Limb (tissue), 2 donors: ENCODE measurements around the gene CARD16.
A peak's percentile ranks its signal among the peaks of the same experiment; 100 is the strongest.
"Not testable (repeated sequence)": the region's sequence is repeated elsewhere in the genome, so short reads cannot be mapped to it uniquely, and the experiment has no call there.

Source experiments
- DNase-seq, 2 donors: peaks; one replicate each; pipeline ENCODE4 v3.0.0-alpha.2; 2016; ENCODE audit errors: extremely low spot score in 2 of 2

Gene CARD16

GRCh38 chr11:105049481-105049880 lies 4.3 kb upstream of the CARD16 start:
- DNase-seq, result peak in 1 of 2 donors; percentile 9

- DNase-seq, result no peak
Observed at GRCh38 chr11:105046898-105047579, 1.9 kb upstream of the CARD16 start.

GRCh38 chr11:105045676-105046296 lies 651 bp upstream of the CARD16 start:
- no peak for DNase-seq

GRCh38 chr11:105042178-105042577 lies 3.0 kb downstream of the CARD16 start:
- DNase-seq, result no peak

- DNase-seq, result no peak
Observed at GRCh38 chr11:105040703-105041102, 4.4 kb downstream of the CARD16 start.

- peak in 1 of 2 donors; percentile 30 for DNase-seq
Observed at GRCh38 chr11:105034813-105035620, 10.1 kb downstream of the CARD16 start, which contains the start of gene CASP1. Gene CASP1, minus strand, starts transcription at chr11:105035144. Its CDS starts 31 bp downstream, at chr11:105035113.

GRCh38 chr11:105034388-105034787 lies 10.7 kb downstream of the CARD16 start:
- not testable (repeated sequence) for DNase-seq

GRCh38 chr11:105033781-105034180 lies 11.4 kb downstream of the CARD16 start:
- no peak for DNase-seq

- no peak for DNase-seq
Observed at GRCh38 chr11:105033343-105033742, 11.8 kb downstream of the CARD16 start.

GRCh38 chr11:105032495-105032894 lies 12.6 kb downstream of the CARD16 start:
- DNase-seq, result no peak

GRCh38 chr11:105027678-105028077 lies 17.5 kb downstream of the CARD16 start:
- DNase-seq, result no peak

GRCh38 chr11:105024394-105024793 lies 20.7 kb downstream of the CARD16 start:
- no peak for DNase-seq

- DNase-seq, result no peak
Observed at GRCh38 chr11:105023003-105023402, 22.1 kb downstream of the CARD16 start, which contains the start of gene CASP5. Gene CASP5, minus strand, starts transcription at chr11:105023168. Its CDS starts 32 bp downstream, at chr11:105023136.

- DNase-seq, result no peak
Observed at GRCh38 chr11:105022527-105022926, 22.6 kb downstream of the CARD16 start.

- DNase-seq, result no peak
Observed at GRCh38 chr11:105007463-105007862, 37.7 kb downstream of the CARD16 start.

GRCh38 chr11:105005451-105005845 lies 39.7 kb downstream of the CARD16 start:
- no peak for DNase-seq

- DNase-seq, result no peak
Observed at GRCh38 chr11:105004021-105004420, 41.1 kb downstream of the CARD16 start.

GRCh38 chr11:105003151-105003550 lies 42.0 kb downstream of the CARD16 start:
- no peak for DNase-seq

- no peak for DNase-seq
Observed at GRCh38 chr11:105000797-105001196, 44.3 kb downstream of the CARD16 start.

- no peak for DNase-seq
Observed at GRCh38 chr11:105000167-105000566, 45.0 kb downstream of the CARD16 start.

GRCh38 chr11:104999721-105000120 lies 45.4 kb downstream of the CARD16 start:
- no peak for DNase-seq

- DNase-seq, result no peak
Observed at GRCh38 chr11:104997288-104997687, 47.8 kb downstream of the CARD16 start.
